ENCODE data around the gene PRMT2. TPM values are rescaled to one million over a fixed set of nuclear protein-coding genes. Genes with fewer than 3 reads are reported as not detected.
"Not testable (repeated sequence)": the region's sequence is repeated elsewhere in the genome, so short reads cannot be mapped to it uniquely, and the experiment has no call there.

PRMT2 gene
- total and polyA plus RNA-seq, 11 donors, result 27.3 to 74.8 (median 53.1) TPM

DNA sequence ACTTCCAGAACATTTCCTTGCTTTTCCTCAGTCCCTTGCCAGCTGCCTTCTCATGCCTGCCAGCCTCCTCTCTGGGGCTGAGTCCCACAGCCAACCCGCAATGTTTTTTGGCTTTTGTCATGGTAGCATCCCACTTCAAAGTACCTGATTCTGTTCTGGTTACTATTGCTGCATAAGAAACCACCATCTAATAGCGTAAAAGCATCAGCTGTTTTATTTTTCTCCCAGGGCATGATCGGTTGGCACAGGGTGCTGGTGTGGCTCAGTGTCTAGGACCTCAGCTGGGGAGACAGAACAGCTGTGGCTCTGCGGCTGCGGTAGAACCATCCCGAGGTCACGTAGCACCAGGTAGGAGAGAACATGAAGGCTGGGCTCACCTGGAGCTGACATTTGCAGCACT, 8.9 kb upstream of the PRMT2 start:
- intact Hi-C loops (cut with DNase I), result no loop called here
- H3K4me3 ChIP-seq, result no peak overlapping the region
- TF ChIP-seq, protein P1, sequence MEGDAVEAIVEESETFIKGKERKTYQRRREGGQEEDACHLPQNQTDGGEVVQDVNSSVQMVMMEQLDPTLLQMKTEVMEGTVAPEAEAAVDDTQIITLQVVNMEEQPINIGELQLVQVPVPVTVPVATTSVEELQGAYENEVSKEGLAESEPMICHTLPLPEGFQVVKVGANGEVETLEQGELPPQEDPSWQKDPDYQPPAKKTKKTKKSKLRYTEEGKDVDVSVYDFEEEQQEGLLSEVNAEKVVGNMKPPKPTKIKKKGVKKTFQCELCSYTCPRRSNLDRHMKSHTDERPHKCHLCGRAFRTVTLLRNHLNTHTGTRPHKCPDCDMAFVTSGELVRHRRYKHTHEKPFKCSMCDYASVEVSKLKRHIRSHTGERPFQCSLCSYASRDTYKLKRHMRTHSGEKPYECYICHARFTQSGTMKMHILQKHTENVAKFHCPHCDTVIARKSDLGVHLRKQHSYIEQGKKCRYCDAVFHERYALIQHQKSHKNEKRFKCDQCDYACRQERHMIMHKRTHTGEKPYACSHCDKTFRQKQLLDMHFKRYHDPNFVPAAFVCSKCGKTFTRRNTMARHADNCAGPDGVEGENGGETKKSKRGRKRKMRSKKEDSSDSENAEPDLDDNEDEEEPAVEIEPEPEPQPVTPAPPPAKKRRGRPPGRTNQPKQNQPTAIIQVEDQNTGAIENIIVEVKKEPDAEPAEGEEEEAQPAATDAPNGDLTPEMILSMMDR (IDR thresholded peaks at IDR 0.05), result no peak
- no peak for TF ChIP-seq POLR2A (IDR thresholded peaks at IDR 0.05)
- DNase-seq (no peak), ATAC-seq (no peak)
- H3K27ac ChIP-seq, result peak overlapping the region in 1 of 12 donors; percentile 50
- H3K4me1 ChIP-seq, result peaks cover 0 to 31% (median 0%) of the 10 kb centered on the region in 12 donors
- H3K36me3 ChIP-seq, result no peaks in the 10 kb centered on the region
- WGBS, 4 donors, result 93 to 99% (median 96%) methylated on average over 7 of the region's 7 CpGs
- no peaks in the 10 kb centered on the region for H3K27me3 ChIP-seq
- peaks cover 0 to 21% (median 11%) of the 10 kb centered on the region in 12 donors for H3K9me3 ChIP-seq

DNA sequence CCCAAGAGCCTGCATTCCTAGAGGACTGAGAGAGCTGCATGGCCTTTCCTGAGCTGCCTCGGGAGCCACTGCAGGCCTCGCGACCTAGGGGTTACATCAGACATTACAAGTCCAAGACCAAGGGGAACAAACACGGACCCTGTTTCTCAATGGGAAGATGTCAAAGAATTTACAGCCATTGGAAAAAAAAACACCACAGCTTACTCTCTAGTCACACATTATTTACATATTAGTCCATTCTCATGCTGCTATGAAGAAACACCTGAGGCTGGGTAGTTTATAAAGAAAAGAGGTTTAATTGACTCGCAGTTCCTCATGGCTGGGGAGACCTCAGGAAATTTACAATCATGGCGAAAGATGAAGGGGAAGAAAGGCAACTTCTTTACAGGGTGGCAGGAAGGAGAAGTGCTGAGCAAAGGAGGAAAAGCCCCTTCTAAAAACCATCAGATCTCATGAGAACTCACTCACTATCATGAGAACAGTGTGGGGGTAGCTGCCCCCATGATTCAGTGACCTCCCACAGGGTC, 8.4 kb upstream of the PRMT2 start:
- ATAC-seq, result no peak
- Histone ChIP-seq H3K4me3 (no peak overlapping the region), H3K36me3 (no peaks in the 10 kb centered on the region), H3K9me3 (peaks cover 0 to 21% (median 11%) of the 10 kb centered on the region in 12 donors), H3K4me1 (peaks cover 0 to 26% (median 0%) of the 10 kb centered on the region in 12 donors), H3K27me3 (no peaks in the 10 kb centered on the region), H3K27ac (peak overlapping the region in 1 of 12 donors; percentile 50)
- WGBS, 4 donors, result 76 to 85% (median 80%) methylated on average over 6 of the region's 6 CpGs
- TF ChIP-seq POLR2A (IDR thresholded peaks at IDR 0.05), result no peak
- TF ChIP-seq, protein P1 (IDR thresholded peaks at IDR 0.05), result no peak
- no peak for DNase-seq
- intact Hi-C loops (cut with DNase I), result no loop called here

DNA sequence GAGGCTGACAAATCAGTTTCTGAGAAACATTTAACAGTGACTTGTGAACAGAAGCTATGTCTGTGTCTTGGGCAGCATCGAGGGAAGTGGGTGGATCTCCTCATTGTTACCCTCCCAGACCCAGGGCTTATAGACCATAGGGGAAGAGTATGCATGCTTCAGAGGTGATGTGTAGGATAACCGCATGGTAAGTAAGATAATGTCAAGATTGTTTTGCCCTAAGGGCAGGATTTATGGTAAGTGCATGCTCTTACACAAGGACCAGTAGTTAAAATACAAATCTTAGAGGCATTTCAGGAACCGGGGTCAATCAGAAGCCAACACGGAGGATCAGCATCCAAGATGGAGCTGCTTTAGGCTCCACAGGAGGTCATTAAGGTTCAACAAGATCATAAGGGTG, 7.7 kb upstream of the PRMT2 start:
- H3K9me3 ChIP-seq, result peaks cover 0 to 21% (median 11%) of the 10 kb centered on the region in 12 donors
- TF ChIP-seq, protein P1 (IDR thresholded peaks at IDR 0.05), result no peak
- TF ChIP-seq POLR2A (IDR thresholded peaks at IDR 0.05), result no peak
- H3K4me1 ChIP-seq, result peaks cover 0 to 19% (median 0%) of the 10 kb centered on the region in 12 donors
- intact Hi-C loops (cut with DNase I), result no loop called here
- ATAC-seq (no peak), DNase-seq (no peak)
- no peak overlapping the region for H3K4me3 ChIP-seq
- H3K27ac ChIP-seq, result no peak overlapping the region
- no peaks in the 10 kb centered on the region for H3K27me3 ChIP-seq
- no peaks in the 10 kb centered on the region for H3K36me3 ChIP-seq
- WGBS, 4 donors, result 83 to 89% (median 88%) methylated on average over 4 of the region's 4 CpGs

DNA sequence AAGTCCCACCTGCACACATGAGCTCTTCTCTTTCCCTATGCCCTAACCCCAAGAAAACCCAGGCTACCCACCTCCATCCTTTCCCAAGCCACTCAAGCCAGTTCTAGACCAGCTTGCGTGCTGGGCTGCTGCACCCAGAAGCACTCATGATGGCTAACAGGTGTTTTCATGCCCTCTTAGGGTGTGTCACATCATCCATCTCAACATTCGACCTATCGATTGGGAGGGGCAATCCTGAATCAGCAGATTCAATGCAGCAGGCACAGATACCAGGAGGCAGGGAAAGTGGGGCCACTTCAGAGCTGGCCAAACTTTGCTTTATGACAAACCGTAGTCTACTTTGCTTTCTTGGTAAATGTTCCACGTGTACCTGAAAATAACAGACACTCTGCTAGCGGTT, 6.6 kb upstream of the PRMT2 start:
- Histone ChIP-seq H3K36me3 (no peaks in the 10 kb centered on the region), H3K9me3 (peaks cover 0 to 21% (median 11%) of the 10 kb centered on the region in 12 donors), H3K4me1 (peaks cover 0 to 11% (median 0%) of the 10 kb centered on the region in 12 donors), H3K4me3 (no peak overlapping the region), H3K27ac (no peak overlapping the region), H3K27me3 (no peaks in the 10 kb centered on the region)
- intact Hi-C loops (cut with DNase I), result no loop called here
- no peak for DNase-seq
- no peak for ATAC-seq
- TF ChIP-seq POLR2A (IDR thresholded peaks at IDR 0.05), result no peak
- TF ChIP-seq, protein P1 (IDR thresholded peaks at IDR 0.05), result no peak
- 77 to 88% (median 84%) methylated on average over 6 of the region's 6 CpGs for WGBS, 4 donors

DNA sequence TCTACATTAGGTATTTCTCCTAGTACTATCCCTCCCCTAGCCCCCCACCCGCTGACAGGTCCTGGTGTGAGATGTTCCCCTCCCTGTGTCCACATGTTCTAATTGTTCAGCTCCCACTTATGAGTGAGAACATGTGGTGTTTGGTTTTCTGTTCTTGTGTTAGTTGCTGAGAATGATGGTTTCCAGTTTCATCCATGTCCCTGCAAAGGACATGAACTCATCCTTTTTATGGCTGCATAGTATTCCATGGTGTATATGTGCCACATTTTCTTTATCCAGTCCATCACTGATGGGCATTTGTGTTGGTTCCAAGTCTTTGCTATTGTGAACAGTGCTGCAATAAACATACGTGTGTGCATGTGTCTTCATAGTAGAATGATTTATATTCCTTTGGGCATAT, 4.6 kb upstream of the PRMT2 start:
- ATAC-seq; intact Hi-C loops (cut with DNase I); H3K36me3 ChIP-seq; H3K4me3 ChIP-seq; H3K9me3 ChIP-seq; DNase-seq; H3K27ac ChIP-seq; H3K27me3 ChIP-seq: not testable (repeated sequence)
- 86 to 95% (median 90%) methylated on average over 2 of the region's 2 CpGs for WGBS, 4 donors
- H3K4me1 ChIP-seq, result peaks cover 0 to 19% (median 5%) of the 10 kb centered on the region in 12 donors

Data from heart left ventricle (tissue), 16 donors.